GM23338 (cell line): ENCODE measurements around the gene SOX30.

ENCODE experiments used
- CREB1 ChIP-seq: fragments of 250-450 bp; sonication (Bioruptor Pico); IDR thresholded peaks from 2 replicates; pipeline ENCODE4 v1.5.0; 2020; ENCODE audit warnings: low read depth, mild to moderate bottlenecking, moderate library complexity
- EZH2 ChIP-seq: fragments of 200-600 bp; sonication (generic); IDR thresholded peaks from one replicate; pipeline ENCODE4 v1.8.0; 2017; ENCODE audit warnings: antibody characterized with exemption, mild to moderate bottlenecking, low read depth; ENCODE audit not compliant: unreplicated experiment
- EZH2phosphoT487 ChIP-seq: fragments of 200-600 bp; sonication (generic); IDR thresholded peaks from one replicate; pipeline ENCODE4 v1.8.1; 2018; ENCODE audit warnings: antibody characterized with exemption; ENCODE audit not compliant: unreplicated experiment
- JUNB ChIP-seq: IDR thresholded peaks from one replicate; pipeline ENCODE4 v1.6.1; 2016; ENCODE audit warnings: antibody characterized with exemption; ENCODE audit not compliant: unreplicated experiment
- POLR2AphosphoS5 ChIP-seq: IDR thresholded peaks from 2 replicates; pipeline ENCODE4 v1.6.1; 2016; ENCODE audit warnings: antibody characterized with exemption, low read depth
- ZNF114 ChIP-seq: fragments of 250-450 bp; sonication (Bioruptor Pico); IDR thresholded peaks from 2 replicates; pipeline ENCODE4 v1.5.0; 2020; ENCODE audit warnings: mild to moderate bottlenecking, moderate library complexity
- TF ChIP-seq, protein P1 (sequence below), 2 experiments: fragments of 200-600 bp in 1 of 2; sonication (generic) in 1 of 2; conservative IDR thresholded peaks; 2 replicates each; pipeline versions ENCODE4 v1.5.1 to v1.6.1; 2016 to 2017; ENCODE audit warnings: antibody characterized with exemption in 2 of 2, low read depth in 2 of 2, mild to moderate bottlenecking in 2 of 2, moderate library complexity in 1 of 2
- TF ChIP-seq, protein P2 (sequence below): IDR thresholded peaks from 2 replicates; pipeline ENCODE4 v1.6.1; 2016; ENCODE audit warnings: antibody characterized with exemption
- TF ChIP-seq, protein P3 (sequence below): IDR thresholded peaks from one replicate; pipeline ENCODE4 v1.6.1; 2018; ENCODE audit warnings: antibody characterized with exemption; ENCODE audit not compliant: unreplicated experiment

GRCh38 chr5:157616785-157617184 is 35.5 kb downstream of the SOX30 start:
- TF ChIP-seq, protein P1, sequence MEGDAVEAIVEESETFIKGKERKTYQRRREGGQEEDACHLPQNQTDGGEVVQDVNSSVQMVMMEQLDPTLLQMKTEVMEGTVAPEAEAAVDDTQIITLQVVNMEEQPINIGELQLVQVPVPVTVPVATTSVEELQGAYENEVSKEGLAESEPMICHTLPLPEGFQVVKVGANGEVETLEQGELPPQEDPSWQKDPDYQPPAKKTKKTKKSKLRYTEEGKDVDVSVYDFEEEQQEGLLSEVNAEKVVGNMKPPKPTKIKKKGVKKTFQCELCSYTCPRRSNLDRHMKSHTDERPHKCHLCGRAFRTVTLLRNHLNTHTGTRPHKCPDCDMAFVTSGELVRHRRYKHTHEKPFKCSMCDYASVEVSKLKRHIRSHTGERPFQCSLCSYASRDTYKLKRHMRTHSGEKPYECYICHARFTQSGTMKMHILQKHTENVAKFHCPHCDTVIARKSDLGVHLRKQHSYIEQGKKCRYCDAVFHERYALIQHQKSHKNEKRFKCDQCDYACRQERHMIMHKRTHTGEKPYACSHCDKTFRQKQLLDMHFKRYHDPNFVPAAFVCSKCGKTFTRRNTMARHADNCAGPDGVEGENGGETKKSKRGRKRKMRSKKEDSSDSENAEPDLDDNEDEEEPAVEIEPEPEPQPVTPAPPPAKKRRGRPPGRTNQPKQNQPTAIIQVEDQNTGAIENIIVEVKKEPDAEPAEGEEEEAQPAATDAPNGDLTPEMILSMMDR (conservative IDR thresholded peaks at IDR 0.05; ENCODE audit: low read depth in 2 of 2), result no peak
- no peak for TF ChIP-seq POLR2AphosphoS5
- TF ChIP-seq EZH2phosphoT487, result no peak
- TF ChIP-seq, protein P2, sequence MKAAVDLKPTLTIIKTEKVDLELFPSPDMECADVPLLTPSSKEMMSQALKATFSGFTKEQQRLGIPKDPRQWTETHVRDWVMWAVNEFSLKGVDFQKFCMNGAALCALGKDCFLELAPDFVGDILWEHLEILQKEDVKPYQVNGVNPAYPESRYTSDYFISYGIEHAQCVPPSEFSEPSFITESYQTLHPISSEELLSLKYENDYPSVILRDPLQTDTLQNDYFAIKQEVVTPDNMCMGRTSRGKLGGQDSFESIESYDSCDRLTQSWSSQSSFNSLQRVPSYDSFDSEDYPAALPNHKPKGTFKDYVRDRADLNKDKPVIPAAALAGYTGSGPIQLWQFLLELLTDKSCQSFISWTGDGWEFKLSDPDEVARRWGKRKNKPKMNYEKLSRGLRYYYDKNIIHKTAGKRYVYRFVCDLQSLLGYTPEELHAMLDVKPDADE, result no peak
- TF ChIP-seq, protein P3, sequence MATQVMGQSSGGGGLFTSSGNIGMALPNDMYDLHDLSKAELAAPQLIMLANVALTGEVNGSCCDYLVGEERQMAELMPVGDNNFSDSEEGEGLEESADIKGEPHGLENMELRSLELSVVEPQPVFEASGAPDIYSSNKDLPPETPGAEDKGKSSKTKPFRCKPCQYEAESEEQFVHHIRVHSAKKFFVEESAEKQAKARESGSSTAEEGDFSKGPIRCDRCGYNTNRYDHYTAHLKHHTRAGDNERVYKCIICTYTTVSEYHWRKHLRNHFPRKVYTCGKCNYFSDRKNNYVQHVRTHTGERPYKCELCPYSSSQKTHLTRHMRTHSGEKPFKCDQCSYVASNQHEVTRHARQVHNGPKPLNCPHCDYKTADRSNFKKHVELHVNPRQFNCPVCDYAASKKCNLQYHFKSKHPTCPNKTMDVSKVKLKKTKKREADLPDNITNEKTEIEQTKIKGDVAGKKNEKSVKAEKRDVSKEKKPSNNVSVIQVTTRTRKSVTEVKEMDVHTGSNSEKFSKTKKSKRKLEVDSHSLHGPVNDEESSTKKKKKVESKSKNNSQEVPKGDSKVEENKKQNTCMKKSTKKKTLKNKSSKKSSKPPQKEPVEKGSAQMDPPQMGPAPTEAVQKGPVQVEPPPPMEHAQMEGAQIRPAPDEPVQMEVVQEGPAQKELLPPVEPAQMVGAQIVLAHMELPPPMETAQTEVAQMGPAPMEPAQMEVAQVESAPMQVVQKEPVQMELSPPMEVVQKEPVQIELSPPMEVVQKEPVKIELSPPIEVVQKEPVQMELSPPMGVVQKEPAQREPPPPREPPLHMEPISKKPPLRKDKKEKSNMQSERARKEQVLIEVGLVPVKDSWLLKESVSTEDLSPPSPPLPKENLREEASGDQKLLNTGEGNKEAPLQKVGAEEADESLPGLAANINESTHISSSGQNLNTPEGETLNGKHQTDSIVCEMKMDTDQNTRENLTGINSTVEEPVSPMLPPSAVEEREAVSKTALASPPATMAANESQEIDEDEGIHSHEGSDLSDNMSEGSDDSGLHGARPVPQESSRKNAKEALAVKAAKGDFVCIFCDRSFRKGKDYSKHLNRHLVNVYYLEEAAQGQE, result no peak
- TF ChIP-seq JUNB, result no peak
- TF ChIP-seq EZH2, result no peak
- TF ChIP-seq ZNF114 (CRISPR knock-in tag), result no peak
- TF ChIP-seq CREB1 (CRISPR knock-in tag), result no peak
